Measurements from ENCODE around the gene MAP2K1. TPM values are rescaled to one million over a fixed set of nuclear protein-coding genes. Genes with fewer than 3 reads are reported as not detected.
"Not testable (repeated sequence)": the region's sequence is repeated elsewhere in the genome, so short reads cannot be mapped to it uniquely, and the experiment has no call there.

The MAP2K1 gene
- polyA plus RNA-seq, 1 of the 3 experiments (the other 2 are of a cell fraction), result 21.8 TPM

DNA sequence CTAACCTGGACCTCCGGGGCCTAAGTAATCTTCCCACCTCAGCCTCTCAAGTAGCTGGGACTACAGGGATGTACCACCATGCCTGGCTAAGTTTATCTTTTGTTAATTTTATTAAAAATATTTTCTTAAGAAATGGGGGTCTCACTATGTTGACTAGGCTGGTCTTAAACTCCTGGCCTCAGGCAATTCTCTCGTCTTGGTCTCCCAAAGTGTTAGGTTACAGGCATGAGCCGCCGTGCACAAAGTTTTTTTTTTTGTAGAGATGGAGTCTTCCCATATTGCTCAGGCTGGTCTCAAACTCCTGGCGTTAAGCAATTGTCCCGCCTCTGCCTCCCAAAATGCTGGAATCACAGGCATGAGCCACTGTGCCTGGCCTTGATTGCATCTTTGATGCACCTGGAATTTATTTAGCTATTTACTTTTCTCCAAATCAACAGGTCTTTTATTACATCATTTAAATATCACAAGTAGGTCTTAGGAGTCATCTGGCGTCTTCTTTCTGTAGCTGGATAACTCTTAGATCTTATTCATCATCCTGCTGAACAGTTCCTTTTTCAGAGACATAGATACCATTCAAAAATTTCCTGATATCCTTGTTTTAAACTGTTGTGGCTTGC is 7.8 kb upstream of the MAP2K1 start (continued):
- TF ChIP-seq, protein P1, sequence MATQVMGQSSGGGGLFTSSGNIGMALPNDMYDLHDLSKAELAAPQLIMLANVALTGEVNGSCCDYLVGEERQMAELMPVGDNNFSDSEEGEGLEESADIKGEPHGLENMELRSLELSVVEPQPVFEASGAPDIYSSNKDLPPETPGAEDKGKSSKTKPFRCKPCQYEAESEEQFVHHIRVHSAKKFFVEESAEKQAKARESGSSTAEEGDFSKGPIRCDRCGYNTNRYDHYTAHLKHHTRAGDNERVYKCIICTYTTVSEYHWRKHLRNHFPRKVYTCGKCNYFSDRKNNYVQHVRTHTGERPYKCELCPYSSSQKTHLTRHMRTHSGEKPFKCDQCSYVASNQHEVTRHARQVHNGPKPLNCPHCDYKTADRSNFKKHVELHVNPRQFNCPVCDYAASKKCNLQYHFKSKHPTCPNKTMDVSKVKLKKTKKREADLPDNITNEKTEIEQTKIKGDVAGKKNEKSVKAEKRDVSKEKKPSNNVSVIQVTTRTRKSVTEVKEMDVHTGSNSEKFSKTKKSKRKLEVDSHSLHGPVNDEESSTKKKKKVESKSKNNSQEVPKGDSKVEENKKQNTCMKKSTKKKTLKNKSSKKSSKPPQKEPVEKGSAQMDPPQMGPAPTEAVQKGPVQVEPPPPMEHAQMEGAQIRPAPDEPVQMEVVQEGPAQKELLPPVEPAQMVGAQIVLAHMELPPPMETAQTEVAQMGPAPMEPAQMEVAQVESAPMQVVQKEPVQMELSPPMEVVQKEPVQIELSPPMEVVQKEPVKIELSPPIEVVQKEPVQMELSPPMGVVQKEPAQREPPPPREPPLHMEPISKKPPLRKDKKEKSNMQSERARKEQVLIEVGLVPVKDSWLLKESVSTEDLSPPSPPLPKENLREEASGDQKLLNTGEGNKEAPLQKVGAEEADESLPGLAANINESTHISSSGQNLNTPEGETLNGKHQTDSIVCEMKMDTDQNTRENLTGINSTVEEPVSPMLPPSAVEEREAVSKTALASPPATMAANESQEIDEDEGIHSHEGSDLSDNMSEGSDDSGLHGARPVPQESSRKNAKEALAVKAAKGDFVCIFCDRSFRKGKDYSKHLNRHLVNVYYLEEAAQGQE (IDR thresholded peaks at IDR 0.05; ENCODE audit: low read depth, low read length), result no peak
- no peak for TF ChIP-seq SMC3 (IDR thresholded peaks at IDR 0.05; ENCODE audit: low read depth, low read length)
- TF ChIP-seq, protein P2, sequence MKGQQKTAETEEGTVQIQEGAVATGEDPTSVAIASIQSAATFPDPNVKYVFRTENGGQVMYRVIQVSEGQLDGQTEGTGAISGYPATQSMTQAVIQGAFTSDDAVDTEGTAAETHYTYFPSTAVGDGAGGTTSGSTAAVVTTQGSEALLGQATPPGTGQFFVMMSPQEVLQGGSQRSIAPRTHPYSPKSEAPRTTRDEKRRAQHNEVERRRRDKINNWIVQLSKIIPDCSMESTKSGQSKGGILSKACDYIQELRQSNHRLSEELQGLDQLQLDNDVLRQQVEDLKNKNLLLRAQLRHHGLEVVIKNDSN (IDR thresholded peaks at IDR 0.05; ENCODE audit: borderline replicate concordance, low read depth), result no peak

DNA sequence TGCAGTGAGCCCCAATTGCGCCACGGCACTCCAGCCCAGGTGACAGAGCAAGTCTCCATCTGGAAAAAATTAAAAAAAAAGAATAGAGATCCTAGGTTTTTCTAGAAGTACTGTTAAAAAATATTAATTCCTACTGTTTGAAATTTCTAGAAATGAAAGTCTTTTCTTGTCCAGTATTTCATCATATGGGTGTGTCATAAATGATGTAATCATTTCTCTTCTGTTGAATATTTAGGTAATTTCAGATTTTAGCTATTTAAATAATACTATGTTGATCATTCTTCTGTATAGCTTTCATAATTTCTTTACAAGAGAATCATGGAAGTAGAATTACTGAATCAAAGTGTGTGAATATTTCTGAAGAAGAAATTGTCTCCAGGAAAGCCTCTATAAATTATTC is 5.3 kb upstream of the MAP2K1 start:
- H3K4me3 ChIP-seq (ENCODE audit: low read depth in 2 of 2, low read length in 1 of 2); H2AFZ ChIP-seq (ENCODE audit: low read depth); H3K4me2 ChIP-seq; H3K9me3 ChIP-seq; H3K9me2 ChIP-seq; H3K79me2 ChIP-seq (ENCODE audit: insufficient read depth); H3K9ac ChIP-seq; H3F3A ChIP-seq (replicated peaks; ENCODE audit: insufficient read depth); POLR2A ChIA-PET; DNase-seq; H4K20me1 ChIP-seq (ENCODE audit: insufficient read depth); H3K36me3 ChIP-seq (replicated peaks in 1 of 2; ENCODE audit: control insufficient read depth in 1 of 2, insufficient read depth in 2 of 2, low read length in 1 of 2); H3K27ac ChIP-seq (ENCODE audit: low read depth in 2 of 2, low read length in 1 of 2); H3K4me1 ChIP-seq (ENCODE audit: control insufficient read depth in 1 of 2, insufficient read depth in 2 of 2, low read depth in 1 of 2, low read length in 1 of 2); H3K27me3 ChIP-seq (ENCODE audit: insufficient read depth): not testable (repeated sequence)
- 98% methylated on average over 2 of the region's 2 CpGs for WGBS (ENCODE audit: low lambda C conversion rate)
- CTCF ChIA-PET, result interaction anchor here (1.2 kb wide), 1 partner anchor 116 kb away, joined by 4 read pairs; the partner anchor contains the start of gene SNAPC5

DNA sequence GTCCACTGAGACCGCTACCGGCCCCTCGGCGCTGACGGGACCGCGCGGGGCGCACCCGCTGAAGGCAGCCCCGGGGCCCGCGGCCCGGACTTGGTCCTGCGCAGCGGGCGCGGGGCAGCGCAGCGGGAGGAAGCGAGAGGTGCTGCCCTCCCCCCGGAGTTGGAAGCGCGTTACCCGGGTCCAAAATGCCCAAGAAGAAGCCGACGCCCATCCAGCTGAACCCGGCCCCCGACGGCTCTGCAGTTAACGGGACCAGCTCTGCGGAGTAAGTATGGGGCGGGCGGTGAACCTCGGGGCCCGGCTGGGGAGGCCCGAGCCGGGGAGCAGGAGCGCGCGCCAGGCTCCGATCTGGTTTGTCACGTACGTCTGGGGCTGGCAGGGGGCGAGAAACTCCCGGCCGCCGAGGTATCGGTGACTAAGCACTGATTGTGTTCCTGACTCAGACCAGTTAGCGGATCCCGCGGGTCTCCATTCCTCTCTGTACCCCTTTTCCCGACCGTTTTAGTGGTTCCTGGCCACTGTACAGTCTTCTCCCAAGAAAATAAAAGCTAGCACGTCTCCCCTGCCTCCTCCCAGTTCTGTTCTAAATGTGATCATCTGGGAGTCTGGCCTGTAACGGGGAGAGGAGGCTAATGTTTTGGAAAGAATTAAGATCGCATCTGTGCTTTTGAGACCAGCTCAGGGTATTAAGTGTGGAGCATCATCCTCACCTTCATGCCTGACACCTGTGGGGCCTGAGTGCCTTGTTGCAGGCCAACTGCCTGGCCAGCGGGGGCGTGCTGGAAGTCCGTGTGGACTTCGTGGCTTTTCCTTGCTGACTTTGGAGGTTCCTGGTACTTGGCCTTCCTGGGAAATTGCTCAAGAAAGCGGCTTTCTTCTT is 691 bp downstream of the MAP2K1 start:
- H3K9me2 ChIP-seq, result no peaks in the 10 kb centered on the region
- H3K4me1 ChIP-seq (ENCODE audit: control insufficient read depth in 1 of 2, insufficient read depth in 2 of 2, low read depth in 1 of 2, low read length in 1 of 2), result peaks cover 6 to 9% of the 10 kb centered on the region in 2 experiments; a peak in 3 of 4 replicates
- peak overlapping the region; percentile 74 to 92 for H3K4me3 ChIP-seq (ENCODE audit: low read depth in 2 of 2, low read length in 1 of 2)
- CTCF ChIA-PET, result interaction anchor here (0.7 to 3.9 kb wide), 25 partner anchors 9 to 464 kb away, joined by 3 to 51 read pairs (median 3); partner anchors contain the start of genes SNAPC5 and TIPIN
- H2AFZ ChIP-seq (ENCODE audit: low read depth), result peak overlapping the region; percentile 86
- POLR2A ChIA-PET, result interaction anchor here (1.0 to 3.5 kb wide), 3 partner anchors 13 to 110 kb away, joined by 3 to 21 read pairs (median 3); partner anchors contain the start of gene SNAPC5
- H3K4me2 ChIP-seq, result peak overlapping the region; percentile 85
- TF ChIP-seq MXI1 (IDR thresholded peaks at IDR 0.05; ENCODE audit: low read depth, low read length) (peak; percentile 67), GATA2 (CRISPR knock-in tag; IDR thresholded peaks at IDR 0.05) (no peak), SIN3A (IDR thresholded peaks at IDR 0.05; ENCODE audit: borderline replicate concordance, low read depth, low read length) (peak; percentile 22; the same call in 1 of the 2 replicates), RAD21 (IDR thresholded peaks at IDR 0.05; ENCODE audit: low read length) (peak; percentile 40)
- TF ChIP-seq, protein P3, sequence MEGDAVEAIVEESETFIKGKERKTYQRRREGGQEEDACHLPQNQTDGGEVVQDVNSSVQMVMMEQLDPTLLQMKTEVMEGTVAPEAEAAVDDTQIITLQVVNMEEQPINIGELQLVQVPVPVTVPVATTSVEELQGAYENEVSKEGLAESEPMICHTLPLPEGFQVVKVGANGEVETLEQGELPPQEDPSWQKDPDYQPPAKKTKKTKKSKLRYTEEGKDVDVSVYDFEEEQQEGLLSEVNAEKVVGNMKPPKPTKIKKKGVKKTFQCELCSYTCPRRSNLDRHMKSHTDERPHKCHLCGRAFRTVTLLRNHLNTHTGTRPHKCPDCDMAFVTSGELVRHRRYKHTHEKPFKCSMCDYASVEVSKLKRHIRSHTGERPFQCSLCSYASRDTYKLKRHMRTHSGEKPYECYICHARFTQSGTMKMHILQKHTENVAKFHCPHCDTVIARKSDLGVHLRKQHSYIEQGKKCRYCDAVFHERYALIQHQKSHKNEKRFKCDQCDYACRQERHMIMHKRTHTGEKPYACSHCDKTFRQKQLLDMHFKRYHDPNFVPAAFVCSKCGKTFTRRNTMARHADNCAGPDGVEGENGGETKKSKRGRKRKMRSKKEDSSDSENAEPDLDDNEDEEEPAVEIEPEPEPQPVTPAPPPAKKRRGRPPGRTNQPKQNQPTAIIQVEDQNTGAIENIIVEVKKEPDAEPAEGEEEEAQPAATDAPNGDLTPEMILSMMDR (IDR thresholded peaks at IDR 0.05), result peak; percentile 55
- no peaks in the 10 kb centered on the region for H3K27me3 ChIP-seq (ENCODE audit: insufficient read depth)
- DNase-seq, result peak; percentile 67
- no peaks in the 10 kb centered on the region for H3K9me3 ChIP-seq
- H3K27ac ChIP-seq (ENCODE audit: low read depth in 2 of 2, low read length in 1 of 2), result peak overlapping the region; percentile 74 to 78
- peak overlapping the region; percentile 79 for H3K9ac ChIP-seq
- H3K36me3 ChIP-seq (replicated peaks in 1 of 2; ENCODE audit: control insufficient read depth in 1 of 2, insufficient read depth in 2 of 2, low read length in 1 of 2), result peaks cover 0 to 4% of the 10 kb centered on the region in 2 experiments
- H3K79me2 ChIP-seq (ENCODE audit: insufficient read depth), result peaks cover 62% of the 10 kb centered on the region
- 2% methylated on average over 22 of the region's 62 CpGs for WGBS (ENCODE audit: low lambda C conversion rate)
- peaks cover 27% of the 10 kb centered on the region for H4K20me1 ChIP-seq (ENCODE audit: insufficient read depth)
- H3F3A ChIP-seq (replicated peaks; ENCODE audit: insufficient read depth), result peaks cover 17% of the 10 kb centered on the region

Data from SK-N-SH (cell line).